ENCODE data around the gene GSTM3.
"Not testable (repeated sequence)": the region's sequence is repeated elsewhere in the genome, so short reads cannot be mapped to it uniquely, and the experiment has no call there.

The GSTM3 gene

DNA sequence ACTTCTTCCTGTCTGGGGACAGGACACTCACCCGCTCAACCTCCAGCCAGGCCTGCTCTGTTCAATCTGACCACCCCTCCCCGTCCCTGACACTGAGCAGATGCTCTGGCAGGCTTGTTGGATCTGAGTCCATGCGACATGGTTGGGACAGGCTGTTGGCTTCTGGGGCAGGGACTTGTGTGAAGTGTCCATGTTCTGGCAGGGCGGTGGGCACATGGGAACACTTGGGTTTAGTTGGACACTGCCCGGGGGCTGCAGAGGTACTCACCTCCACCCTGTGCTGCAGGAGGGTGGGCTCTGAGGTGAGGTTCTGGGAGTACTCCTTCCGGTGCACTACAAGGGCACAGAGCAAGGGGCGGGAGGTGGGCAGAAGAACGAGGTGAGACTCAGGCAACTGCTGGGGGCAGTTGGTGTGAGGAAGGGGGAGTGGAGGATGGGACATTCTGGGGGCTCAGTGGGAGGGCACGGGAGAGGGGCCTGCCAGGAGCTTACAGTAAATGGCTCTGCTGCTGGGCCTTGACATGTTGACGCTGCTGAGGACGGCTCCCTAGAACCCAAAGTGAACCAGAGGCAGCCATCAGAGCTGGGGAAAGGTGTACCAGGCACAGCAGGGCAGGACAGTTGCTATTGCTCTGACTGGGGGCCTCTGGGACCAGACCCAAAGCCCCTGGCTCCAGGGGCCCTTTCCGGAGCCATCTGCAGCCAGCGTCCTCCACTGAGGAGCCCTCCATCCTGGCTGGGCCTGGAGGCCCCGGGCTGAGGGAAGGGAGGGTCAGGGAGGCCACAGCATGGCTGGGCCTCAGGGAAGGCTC is 20.6 kb upstream of the GSTM3 start:
- no peak for DNase-seq

DNA sequence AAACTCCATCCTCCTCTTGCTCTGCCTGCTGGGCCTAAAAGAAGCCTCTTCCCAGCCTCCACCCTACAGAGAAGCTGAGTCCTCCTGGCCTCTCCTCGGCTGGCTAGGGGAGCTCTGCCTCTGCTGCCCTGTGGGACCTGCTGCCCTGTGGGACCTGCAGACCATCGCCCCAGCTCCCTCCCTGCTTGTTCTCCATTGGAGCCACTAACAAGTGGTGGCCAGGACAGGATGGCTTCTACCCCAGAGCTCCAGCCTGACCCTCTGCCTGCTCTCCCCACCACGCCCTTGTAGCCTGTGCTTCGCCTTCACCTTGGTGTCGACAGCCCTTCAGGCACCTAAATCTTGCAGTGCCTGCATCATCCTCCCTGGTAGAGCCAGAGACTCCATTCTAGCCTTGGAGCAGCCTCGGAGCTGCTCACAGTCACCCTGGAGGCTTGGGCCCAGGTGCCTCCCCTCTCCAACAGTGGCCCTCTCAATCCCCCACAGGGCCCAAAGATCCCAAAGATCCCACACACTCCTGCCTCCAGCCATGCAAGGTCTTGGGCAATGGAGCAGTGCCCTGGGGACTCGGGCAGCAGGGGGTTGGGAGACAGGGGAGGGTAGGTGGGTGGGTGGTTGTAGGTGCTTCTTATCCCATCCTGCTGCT is 19.9 kb upstream of the GSTM3 start:
- no peak for DNase-seq

DNA sequence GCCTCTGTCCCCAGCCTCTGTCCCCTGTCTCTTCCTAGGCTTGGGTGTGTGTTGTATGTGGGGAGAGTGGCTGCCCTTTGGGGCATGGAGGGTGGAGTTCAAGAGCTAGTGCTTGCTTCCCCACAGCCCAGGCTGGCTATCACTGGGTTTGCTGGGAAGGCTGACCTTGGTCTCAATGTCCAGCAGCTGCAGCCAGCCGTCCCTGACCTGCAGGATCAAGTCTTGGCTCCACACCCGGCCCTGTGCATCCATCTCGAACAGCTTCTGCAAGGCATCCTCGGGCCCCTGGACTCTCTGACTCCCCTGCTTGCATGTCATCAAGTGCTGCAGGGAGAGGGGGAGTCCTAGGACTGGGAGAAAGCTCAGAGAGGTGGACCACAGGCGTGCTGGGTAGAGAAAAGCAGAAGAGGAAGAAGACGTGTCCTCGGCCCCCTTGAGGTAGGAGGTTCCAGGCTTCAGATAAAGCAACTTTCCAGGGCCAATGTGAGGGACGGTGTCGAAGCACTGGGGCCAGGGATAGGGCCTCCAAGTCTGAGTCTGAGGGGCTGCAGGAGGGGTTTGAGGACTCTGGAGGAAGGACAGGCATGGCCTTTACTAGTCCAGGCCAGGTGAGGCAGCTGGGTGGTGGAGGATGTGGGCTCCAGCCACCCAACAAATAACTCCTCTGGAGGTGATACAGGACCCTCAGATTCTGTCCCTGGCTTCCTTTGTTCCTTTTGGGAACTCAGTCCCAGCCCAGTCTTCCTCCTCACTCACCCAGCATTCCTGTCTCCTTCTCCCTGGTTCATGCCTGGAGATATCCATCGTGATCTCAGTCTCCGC is 18.9 kb upstream of the GSTM3 start:
- DNase-seq = no peak

DNA sequence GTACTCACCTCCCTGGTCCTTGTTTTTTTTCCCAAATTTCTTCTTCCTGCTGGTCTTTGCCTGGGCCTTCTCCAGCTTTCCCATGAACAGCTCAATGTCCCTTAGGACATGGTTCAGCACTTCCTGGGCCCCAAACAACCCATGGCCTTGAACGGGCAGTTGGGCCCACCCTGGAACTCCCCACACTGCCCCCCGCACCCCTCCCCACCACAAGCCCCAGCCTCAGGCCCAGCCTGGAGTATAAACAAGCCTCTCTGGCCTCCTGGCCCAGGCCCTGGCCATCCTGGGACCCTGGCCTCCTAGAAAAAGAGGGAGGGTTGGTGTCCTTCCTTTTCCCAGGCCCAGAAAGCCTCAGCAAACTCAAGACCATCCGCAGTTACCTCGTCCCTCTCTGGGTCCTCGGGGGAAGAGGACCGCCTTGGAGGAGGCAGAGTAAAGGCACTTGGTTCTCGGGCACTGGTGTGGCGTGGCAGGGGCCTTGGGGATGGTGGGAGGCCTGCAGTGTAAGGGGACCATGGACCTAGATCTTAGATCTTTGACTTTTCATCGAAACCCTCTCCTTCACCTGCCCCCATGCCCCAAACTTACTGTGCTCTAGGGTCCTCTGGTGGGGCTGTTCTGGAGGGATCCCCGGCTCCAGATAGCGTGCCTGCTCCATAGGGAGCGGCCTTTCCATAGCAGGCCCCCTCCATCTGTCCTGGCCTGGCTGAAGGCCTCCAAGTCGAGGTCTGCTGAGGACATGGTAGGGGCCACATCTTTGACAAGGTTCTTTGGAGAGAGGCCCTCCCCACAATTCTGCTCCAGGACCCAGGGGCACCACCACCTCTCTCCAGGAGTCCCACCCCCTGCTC is 17.3 kb upstream of the GSTM3 start:
- DNase-seq = no peak

DNA sequence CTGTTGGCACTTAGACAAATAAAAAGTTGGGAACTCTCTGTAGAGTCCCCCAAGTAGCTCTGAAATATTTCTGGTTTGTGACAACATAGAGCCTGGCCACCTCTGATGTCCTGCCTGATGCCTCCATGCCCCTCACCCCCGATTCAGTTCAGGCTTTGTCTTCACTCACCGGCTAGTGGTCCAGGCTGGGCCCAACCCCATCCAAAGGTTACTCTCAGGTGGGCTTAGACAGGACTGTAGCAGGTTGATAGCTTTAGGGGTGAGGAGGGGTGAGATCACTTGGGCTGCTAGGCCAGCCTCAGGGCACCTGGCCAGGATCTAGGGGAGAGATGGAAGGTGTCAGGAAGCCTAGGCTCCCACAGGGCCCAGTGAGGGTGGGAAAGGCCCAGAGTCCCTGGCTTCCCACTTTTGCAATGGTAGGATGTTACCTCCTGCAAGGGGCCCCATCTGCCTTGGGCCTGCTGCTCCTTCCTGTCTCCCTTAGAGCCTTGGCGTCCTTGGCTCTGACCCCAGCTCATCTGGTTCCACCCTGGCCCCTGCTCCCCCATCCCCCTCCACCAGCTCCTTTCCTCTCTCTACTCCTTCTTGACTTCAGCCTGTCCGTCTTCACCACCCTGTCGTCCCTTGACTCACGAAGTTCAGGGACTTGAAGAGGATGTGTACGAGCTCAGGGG is 16.1 kb upstream of the GSTM3 start:
- no peak for DNase-seq

DNA sequence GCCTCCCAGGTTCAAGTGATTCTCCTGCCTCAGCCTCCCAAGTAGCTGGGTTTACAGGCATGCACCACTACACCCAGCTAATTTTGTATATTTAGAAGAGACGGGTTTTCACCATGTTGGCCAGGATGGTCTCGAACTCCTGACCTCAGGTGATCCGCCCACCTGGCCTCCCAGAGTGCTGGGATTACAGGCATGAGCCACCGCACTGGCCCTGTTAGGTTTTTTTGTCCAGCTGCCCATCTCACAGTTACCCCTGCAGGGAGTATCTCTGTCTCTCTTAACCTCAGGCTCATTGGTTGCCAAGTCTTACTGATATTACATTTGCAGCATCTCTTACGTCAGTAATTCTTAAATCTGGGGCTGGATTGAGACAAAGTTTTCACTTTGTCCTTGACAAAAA is 15.5 kb upstream of the GSTM3 start:
- DNase-seq = not testable (repeated sequence)

DNA sequence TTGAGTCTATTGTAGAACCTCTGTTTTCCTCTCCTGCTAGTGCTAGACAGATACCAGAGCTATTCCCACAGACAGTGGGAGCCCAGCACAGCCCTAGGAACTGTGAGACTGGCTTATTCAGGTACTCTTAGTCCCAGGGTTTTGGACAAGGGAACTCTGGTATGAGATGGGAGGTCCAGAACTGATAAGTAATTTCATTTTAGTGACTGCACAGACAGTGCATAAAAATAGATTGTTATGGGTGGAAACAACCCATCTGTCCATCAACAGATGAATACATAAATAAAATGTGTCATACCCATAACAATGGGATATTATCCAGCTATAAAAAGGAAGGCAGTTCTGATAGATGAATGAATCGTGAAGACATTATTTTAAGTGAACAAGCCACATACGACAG is 13.9 kb upstream of the GSTM3 start:
- no peak for DNase-seq

DNA sequence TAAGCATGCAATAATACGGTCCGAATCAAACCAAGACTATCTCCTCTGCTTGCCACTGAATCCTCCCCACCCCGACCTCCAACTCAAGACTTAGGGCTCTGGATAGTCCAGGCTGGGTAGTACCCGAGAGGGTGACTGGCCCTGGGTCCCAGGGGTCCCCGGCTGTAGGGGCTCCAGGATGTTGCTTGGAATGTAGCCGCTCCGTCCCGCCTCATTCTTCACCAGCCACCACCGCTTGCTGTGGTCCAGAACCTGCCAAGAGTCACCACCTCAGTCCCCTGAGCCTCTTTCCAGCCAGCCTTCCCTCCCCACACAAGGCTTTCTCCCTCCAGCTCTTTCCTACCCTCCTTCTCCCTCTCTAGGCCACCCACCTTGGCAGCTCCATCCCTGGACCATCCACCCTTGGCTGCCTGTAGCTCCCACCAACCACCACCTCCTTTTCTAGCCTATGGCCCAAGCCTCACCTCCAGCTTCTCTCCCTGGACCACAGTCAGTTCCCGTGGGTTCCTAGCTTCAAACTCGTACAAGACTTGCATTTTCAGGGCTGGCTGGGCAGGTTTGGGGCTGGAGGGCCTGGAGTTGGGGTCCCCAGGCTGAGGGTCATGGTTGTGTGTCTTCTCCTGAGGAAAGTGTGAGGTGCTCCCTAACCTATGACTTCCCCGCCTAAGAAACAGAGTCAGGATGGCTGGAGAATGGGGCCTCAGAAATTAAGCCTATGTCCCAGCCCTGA is 10.9 kb upstream of the GSTM3 start:
- no peak for DNase-seq

DNA sequence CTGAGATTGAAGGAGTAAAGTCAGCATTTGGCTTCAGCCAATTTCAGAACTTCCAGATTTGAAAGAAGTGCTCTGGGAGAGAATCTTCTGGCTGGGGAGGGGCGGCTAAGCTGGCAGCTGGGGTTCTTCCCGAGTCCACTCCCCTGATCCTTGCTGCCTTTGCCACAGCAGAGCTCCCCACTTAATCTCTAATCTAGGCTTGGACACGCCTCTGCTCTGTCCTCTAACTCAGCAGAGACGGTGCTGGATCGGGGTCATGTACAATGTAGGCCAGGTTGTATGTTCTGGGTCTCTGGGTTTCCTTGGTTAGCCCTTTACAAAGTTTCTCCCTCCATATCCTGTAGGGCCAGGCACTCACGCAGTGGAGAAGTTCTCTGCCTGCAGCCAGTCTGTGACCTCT is 10.1 kb upstream of the GSTM3 start:
- DNase-seq = no peak

DNA sequence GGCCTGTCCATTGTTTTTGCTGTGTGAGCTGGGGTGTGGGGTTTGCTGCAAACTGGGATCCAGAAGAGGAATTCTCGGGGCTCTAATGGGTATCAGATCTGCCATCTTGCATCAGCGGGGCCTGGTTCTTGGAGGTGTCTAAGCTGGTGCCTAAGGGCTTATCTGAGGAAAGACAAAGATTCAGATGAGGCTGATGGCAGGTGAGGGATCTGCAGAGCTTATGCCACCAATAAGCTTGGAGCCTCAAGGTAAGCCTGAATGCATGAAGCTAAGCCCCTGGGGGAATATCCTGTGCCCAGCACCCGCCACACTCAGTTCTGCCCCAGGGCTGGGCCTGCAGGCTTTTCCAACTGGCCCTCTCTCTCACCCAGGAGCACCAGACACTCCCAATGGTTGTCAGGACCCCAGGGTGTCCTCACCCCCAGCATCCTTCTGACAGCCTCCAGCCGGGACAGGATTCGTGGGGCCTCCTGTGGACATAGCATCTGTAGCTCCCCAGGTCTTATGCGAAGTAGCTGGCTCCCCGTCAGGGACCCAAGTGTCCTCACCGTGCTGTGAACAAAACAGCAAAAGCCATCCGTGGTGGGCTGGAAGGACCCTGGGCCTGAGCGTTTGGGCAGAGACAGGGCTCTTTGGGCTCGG is 9.5 kb upstream of the GSTM3 start:
- no peak for DNase-seq

DNA sequence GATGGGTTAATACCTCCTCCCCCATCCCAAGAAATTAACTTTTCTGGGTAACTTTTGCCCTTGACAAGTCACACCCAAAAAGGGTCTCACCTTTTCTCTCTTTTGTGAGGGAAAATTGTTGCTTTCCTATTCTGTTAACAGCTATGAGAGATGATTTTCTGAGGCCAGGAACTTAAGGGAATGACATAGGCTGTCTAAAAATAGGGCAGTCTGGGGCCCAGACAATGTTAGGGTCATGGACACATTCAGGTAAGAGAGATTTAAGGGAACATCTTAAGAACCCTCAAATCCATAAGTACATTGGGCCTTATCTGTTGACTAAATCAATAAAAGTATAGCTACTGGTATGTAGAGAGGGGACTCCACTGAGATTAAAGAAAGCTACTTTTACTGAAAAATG is 8.4 kb upstream of the GSTM3 start:
- no peak for DNase-seq

DNA sequence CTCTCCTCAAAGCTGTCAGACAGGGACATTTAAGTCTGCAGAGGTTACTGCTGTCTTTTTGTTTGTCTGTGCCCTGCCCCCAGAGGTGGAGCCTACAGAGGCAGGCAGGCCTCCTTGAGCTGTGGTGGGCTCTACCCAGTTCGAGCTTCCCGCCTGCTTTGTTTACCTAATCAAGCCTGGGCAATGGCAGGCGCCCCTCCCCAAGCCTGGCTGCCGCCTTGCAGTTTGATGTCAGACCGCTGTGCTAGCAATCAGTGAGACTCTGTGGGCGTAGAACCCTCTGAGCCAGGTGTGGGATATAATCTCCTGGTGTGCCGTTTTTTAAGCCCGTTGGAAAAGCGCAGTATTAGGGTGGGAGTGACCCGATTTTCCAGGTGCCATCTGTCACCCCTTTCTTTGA is 7.5 kb upstream of the GSTM3 start:
- not testable (repeated sequence) for DNase-seq

DNA sequence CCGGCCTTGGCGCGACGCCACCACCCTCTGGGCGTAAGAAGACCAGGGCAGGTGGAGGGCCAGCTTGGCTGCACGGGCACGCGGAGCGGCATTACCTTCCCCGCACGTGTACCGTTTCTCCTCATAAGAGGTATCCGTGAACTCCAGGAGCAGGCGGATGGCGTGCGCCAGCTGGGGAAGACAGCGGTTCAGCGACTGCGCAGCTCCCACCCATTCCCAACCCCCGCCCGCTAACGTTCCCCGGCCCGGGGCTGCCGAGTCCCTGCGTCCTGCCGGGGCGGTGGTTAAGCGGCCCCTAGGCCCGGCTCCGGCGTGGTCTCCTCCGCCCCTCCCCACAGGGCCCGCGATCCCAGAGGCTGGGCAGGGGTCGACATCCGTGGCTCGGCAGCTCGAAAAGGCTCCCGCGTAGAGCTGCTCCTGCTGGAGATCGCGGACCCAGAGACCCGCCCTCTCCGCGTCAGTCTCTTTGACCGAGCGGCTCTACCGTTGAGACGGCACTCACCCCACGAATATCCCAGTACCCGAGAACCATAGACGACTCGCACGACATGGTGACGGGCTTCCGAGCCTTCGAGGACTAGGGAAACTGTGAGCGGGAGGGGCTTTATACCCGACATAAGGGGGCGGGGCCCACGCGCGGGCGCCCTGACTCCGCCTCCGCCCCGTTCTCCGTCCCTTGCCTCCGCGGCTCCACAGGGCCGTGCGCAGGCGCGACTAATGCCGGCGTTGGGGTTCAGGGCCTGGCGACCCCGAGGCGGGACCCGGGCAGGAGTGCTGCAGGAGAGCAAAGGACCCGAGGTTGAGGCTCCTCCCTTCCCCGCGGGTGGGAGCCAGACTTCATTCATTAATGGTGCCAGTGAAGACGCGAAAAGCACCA is 862 bp downstream of the GSTM3 start:
- DNase-seq = peak; percentile 74

DNA sequence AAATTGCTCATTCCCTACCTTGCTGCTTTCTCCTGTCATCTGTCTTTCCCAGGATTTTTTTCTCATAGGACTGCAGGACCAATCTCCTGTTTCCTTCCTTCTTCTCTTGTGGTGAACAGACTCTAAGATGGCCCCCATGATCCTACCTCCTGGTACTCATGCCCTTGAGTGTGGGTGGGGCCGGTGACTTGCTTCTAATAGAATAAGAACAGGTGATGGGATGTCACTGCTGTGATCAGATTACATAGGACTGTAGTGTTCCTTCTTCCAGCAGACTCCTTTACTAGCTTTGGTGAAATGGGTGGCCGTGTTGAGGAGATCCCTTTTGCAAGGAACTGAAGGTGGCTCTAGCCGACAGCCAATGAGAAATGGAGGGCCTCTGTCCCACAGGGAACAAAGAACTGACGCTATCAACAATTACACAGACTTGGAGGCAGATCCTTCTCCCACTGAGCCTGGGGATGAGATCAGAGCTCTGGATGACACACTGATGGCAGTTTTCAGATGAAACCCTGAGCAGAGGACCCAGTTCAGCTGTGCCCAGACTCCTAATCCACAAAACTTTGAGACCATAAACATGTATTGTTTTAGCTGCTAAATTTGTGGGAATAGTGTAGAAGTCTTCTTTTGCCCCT is 7.5 kb downstream of the GSTM3 start:
- DNase-seq = no peak

DNA sequence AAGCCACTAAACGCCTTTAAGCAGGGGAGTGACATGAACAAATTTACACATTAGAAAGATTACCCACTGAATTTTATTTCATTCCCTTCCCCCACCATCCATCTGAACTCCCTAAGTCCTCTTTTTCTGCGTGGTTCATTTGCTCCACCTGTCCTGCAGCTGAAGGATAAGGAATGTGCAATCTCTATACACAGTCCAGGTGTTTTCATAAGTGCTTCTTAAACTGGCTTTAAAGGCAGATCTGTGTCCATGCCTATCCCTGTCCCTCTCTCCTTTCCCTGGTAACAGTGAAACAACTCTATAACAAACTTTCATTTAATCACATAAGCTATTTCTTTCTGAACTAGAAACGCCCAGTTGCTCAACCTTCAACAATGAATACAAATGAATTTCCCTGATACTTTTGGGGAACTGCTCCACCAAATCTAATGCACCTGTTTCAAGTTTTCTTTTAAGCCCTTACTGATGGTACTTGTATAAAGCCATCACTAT is 8.4 kb downstream of the GSTM3 start:
- DNase-seq = no peak

DNA sequence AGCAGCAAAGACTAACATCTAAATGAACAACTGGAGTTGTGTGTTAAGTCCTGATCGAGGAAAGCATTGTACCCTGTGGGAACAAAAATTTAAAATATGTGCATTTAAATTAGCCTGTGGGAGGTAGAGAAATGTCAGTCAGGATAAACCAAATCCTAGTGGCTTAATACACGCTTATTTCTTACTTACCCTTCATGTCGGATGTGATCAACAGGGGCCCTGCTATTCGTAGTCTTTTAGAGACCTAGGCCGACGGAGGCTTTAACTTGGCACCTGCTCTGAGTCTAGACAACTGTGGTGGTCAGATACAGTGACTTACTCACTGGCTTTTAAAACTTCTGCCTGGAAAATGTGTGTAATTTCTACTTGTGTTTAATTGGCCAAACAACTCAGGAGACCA is 10.2 kb downstream of the GSTM3 start:
- DNase-seq = no peak

DNA sequence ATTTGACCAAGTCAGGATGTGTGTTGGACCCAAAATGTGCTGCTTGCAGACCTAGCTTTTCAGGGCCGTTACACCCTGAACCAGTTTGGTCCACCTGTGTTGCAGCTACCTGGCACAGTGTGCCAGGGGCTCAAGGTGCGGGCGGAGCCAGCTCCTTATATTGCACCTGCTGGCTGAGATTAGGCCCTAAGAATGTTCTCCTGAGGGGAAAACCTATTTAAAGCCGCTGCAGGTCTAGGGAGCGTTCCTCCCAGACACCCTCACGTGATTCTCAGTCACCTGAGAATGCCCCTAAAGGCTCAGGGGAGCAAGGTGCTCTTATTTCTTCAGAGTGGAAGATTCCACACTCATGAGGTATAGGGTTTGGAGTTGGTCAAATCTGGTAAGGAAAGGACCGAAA is 12.0 kb downstream of the GSTM3 start:
- DNase-seq = no peak

DNA sequence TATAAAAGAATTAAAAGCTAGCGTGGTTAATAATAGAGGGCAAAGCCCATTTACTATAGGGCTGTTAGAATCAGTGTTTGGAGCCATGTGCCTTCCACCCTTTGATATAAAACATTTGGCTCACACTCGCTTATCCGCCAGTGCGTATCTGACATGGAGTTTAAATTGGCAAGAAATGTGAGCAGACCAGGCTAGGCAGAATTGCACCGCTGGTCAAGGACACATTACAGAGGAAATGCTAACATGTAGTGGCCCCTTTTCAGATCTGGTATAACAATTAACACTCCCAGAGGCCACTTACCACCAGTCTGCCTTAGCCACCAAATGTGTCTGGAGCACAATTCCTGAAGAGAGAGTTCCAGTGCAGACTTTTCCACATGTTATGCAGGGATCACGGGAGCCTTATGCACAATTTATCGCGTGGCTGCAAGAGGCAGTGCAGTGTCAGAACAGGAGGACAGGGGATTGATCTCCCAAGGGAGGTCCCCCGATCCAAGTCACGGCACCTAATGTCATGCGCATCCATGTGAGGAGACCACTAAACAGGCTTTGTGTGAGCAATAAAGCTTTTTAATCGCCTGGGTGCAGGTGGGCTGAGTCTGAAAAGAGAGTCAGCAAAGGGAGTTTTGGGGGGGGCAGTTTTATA is 14.0 kb downstream of the GSTM3 start:
- DNase-seq = no peak

DNA sequence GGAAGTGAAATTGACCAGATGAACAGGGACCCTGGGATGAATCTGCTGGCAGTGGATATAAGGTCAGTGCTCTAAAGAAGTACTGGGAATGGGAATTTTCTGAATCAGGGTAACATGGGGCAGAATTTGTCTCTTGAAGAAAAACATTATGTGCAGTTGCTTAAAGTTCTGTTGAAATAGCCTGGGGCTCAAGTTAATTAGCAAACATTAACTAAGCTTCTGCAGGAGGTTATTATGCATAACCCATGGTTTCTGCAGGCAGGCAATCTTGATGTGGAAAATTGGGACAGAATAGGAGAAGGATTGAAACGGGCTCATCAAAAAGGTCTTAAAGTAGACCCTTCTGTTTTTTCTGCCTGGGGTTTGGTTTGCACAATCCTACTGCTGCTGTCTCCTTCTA is 14.8 kb downstream of the GSTM3 start:
- no peak for DNase-seq
